Measurements from ENCODE around the gene PTPRB. TPM values are rescaled to one million over a fixed set of nuclear protein-coding genes. Genes with fewer than 3 reads are reported as not detected.

Gene PTPRB
- total RNA-seq, 1 donor from 2014 or later = 38.7 TPM

- H3K27ac ChIP-seq (replicated peaks) = no peak overlapping the region
- TF ChIP-seq CTCF (IDR thresholded peaks at IDR 0.05; ENCODE audit: borderline replicate concordance) = no peak
- H3K4me3 ChIP-seq = no peak overlapping the region
- peaks cover 15% of the 10 kb centered on the region for H3K9me3 ChIP-seq (replicated peaks)
- intact Hi-C loops (cut with micrococcal nuclease) = no loop called here
- no peaks in the 10 kb centered on the region for H3K4me1 ChIP-seq
- no peak for DNase-seq
- H3K36me3 ChIP-seq = no peaks in the 10 kb centered on the region
- H3K27me3 ChIP-seq (ENCODE audit: low read depth) = no peaks in the 10 kb centered on the region
Measured at GRCh38 chr12:70467476-70467875, 169.8 kb downstream of the PTPRB start.

- no peaks in the 10 kb centered on the region for H3K4me1 ChIP-seq
- H3K27ac ChIP-seq (replicated peaks) = no peak overlapping the region
- no peaks in the 10 kb centered on the region for H3K27me3 ChIP-seq (ENCODE audit: low read depth)
- H3K4me3 ChIP-seq = no peak overlapping the region
- intact Hi-C loops (cut with micrococcal nuclease) = no loop called here
- DNase-seq = no peak
- no peak for TF ChIP-seq CTCF (IDR thresholded peaks at IDR 0.05; ENCODE audit: borderline replicate concordance)
- no peaks in the 10 kb centered on the region for H3K36me3 ChIP-seq
- peaks cover 15% of the 10 kb centered on the region for H3K9me3 ChIP-seq (replicated peaks)
Measured at GRCh38 chr12:70466753-70467152, 170.5 kb downstream of the PTPRB start.
